ENCODE results near the gene SKP1. TPM values are rescaled to one million over a fixed set of nuclear protein-coding genes. Genes with fewer than 3 reads are reported as not detected.

SKP1 gene
- total RNA-seq, 1 experiment from 2014 or later, result 348 TPM

- no peak overlapping the region for H3K27ac Mint-ChIP-seq
- Histone ChIP-seq H3K79me1 (ENCODE audit: insufficient read depth, low read depth, low read length, poor library complexity, severe bottlenecking) (no peaks in the 10 kb centered on the region), H3K4me1 (ENCODE audit: insufficient read depth, low read length) (no peaks in the 10 kb centered on the region), H3K27ac (ENCODE audit: insufficient read length, low read depth, low read length) (no peak overlapping the region), H3K27me3 (ENCODE audit: insufficient read depth, low read length) (peaks cover 22% of the 10 kb centered on the region), H3K79me2 (ENCODE audit: insufficient read depth, low read length) (no peaks in the 10 kb centered on the region), H4K20me1 (ENCODE audit: control insufficient read depth, insufficient read depth, insufficient read length) (peaks cover 3% of the 10 kb centered on the region), H2BK120ac (ENCODE audit: low read depth, low read length, poor library complexity, severe bottlenecking) (no peak overlapping the region), H3T11ph (ENCODE audit: low read length) (no peak overlapping the region), H3K14ac (ENCODE audit: insufficient read depth, low read length) (no peak overlapping the region; the same call in 1 of the 2 replicates), H3K4ac (ENCODE audit: low read depth, low read length) (no peak overlapping the region), H3K56ac (ENCODE audit: insufficient read length, low read depth, low read length) (no peak overlapping the region), H2BK5ac (ENCODE audit: insufficient read length, low read length) (no peak overlapping the region), H3K23me2 (ENCODE audit: insufficient read length, low read depth, low read length, poor library complexity, severe bottlenecking) (peaks cover 14% of the 10 kb centered on the region), H3K18ac (ENCODE audit: insufficient read length, low read depth, low read length) (no peak overlapping the region), H2BK20ac (ENCODE audit: low read depth, low read length, poor library complexity, severe bottlenecking) (no peak overlapping the region), H3K23ac (ENCODE audit: insufficient read length, low read depth, low read length) (no peak overlapping the region), H4K8ac (replicated peaks; ENCODE audit: insufficient read length, low read depth, low read length) (no peak overlapping the region), H3K9ac (ENCODE audit: extremely low read depth, insufficient read length, low read length) (no peak overlapping the region), H2BK15ac (ENCODE audit: low read depth, low read length) (no peak overlapping the region), H2AFZ (ENCODE audit: low read length) (no peak overlapping the region), H2AK5ac (ENCODE audit: insufficient read length, low read length) (no peak overlapping the region), H4K5ac (ENCODE audit: insufficient read length, low read depth, low read length) (no peak overlapping the region), H3K4me2 (ENCODE audit: insufficient read depth, insufficient read length, low read length) (peak overlapping the region; percentile 29), H2BK12ac (ENCODE audit: insufficient read length, low read depth, low read length) (no peak overlapping the region), H3K9me3 (ENCODE audit: control insufficient read depth, low read depth, low read length) (no peaks in the 10 kb centered on the region), H4K91ac (ENCODE audit: insufficient read length, low read depth, low read length) (no peak overlapping the region)
- H3K36me3 Mint-ChIP-seq (ENCODE audit: insufficient read depth in 1 of 3, low read depth in 3 of 3), result peaks cover 0 to 20% (median 11%) of the 10 kb centered on the region in 3 experiments; a peak in 4 of 7 replicates
- peaks cover 10% of the 10 kb centered on the region in 2 experiments for H3K4me1 Mint-ChIP-seq
- no CpG with 5 or more reads among the region's 13 CpGs for WGBS (ENCODE audit: extremely low coverage, insufficient read length, low lambda C conversion rate)
- H3K9me3 Mint-ChIP-seq, result no peaks in the 10 kb centered on the region; a peak in 1 of 5 replicates
- peaks cover 38% of the 10 kb centered on the region for H3K27me3 Mint-ChIP-seq (ENCODE audit: low read depth)
- DNase-seq, result no peak
- H3K4me3 Mint-ChIP-seq, result peak overlapping the region; percentile 73 to 82
- TF ChIP-seq CTCF (conservative IDR thresholded peaks at IDR 0.05), result no peak
These were observed 61.0 kb downstream of the SKP1 start for GRCh38 chr5:134115806-134116175.
